ENCODE results near the gene ME3.

ME3 gene

DNA sequence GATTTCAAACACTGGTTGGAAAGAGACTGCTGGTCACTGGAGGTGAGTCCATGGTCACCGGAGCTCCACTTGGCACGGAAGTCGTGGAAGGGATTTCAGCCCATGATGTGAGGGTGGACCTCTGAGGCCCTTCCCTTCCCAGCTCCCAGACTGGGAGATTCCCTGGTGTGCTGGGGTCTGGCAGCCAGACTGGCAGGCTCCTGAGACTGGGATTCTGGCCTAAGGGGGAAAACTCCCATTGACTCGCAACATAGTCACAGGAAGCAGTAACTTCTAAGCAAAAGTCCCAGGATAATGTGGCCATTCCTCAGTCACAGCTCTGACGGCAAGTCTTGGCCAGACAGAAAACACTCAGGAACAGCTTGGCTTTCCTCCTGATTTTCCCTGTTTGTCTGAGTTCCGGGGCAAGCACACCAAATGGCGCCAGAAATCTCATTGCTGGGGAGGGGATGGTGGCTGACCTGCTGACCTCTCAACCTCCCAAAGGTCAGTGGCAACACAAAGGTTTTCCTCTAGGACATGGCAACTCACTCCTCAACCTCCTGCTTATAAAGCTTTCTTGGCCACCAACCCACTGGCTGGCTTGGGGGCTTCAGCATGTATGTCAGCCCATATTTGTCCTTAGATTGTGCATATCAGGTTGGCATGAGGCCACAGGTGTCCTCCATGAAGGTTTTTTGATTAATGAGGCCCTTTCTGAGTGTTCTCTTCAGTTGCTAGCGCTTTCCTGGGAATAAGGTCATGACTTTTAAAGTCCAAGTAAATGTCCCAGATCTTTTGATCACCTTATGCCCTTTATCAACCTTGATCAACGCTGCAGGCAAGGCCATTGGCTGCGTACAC lies 198.2 kb downstream of the ME3 start:
- no peak overlapping the region for H3K27ac Mint-ChIP-seq
- no peaks in the 10 kb centered on the region for H3K36me3 Mint-ChIP-seq (ENCODE audit: insufficient read depth)
- no peak for ATAC-seq (replicated peaks)
- no peaks in the 10 kb centered on the region for H3K9me3 Mint-ChIP-seq
- H3K4me1 Mint-ChIP-seq (ENCODE audit: low read depth in 2 of 2): no peaks in the 10 kb centered on the region
- DNase-seq: no peak
- no peak overlapping the region for H3K4me3 Mint-ChIP-seq
- H3K27me3 Mint-ChIP-seq: peaks cover 0 to 6% of the 10 kb centered on the region in 2 donors

DNA sequence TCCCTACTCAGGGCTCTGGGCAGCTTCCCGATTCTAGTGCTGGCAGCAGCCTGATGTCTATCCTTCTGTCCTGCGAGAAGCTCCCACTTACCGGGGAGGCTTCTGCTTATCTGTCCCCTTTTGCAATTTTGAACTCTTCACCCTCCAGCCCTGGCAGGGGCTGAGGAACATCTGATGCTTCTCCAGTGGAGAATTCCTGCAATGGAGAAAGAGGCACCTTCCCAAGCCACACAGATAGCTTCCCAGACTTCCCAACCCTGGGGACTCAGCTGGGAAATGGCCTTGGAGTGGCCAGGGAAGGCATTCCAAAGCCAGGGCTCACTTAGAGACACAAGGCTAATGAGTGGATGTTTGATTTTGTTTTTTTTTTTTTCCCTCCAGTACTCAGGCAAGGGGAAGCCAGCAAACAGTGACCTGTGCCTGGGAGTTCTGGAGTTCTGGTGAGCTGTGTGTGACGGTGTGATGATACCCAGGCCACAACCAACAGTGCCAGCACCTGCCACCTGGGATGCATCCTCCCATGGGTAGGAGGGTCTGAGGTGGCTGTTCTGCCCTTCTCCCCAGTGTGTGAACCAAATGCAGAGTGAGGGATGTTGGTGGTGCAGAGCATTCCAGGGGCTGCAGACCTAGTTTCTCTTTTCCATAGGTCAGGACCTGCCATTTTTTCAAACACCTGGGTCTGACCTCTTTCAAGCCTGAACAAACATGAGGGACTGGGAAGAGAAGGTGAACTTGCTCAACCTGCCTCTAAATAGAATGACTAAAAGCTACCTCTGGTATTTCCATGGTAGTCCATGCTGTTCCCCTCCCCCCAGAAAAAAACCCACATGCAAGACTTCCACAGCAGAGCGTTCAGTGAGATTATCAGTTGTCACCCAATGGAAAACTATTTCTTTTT lies 202.7 kb downstream of the ME3 start:
- Mint-ChIP-seq H3K9me3 (no peaks in the 10 kb centered on the region), H3K36me3 (ENCODE audit: insufficient read depth) (no peaks in the 10 kb centered on the region), H3K27me3 (peaks cover 0 to 6% of the 10 kb centered on the region in 2 donors), H3K4me3 (no peak overlapping the region), H3K27ac (no peak overlapping the region), H3K4me1 (ENCODE audit: low read depth in 2 of 2) (no peaks in the 10 kb centered on the region)
- ATAC-seq (replicated peaks) (no peak), DNase-seq (no peak)

DNA sequence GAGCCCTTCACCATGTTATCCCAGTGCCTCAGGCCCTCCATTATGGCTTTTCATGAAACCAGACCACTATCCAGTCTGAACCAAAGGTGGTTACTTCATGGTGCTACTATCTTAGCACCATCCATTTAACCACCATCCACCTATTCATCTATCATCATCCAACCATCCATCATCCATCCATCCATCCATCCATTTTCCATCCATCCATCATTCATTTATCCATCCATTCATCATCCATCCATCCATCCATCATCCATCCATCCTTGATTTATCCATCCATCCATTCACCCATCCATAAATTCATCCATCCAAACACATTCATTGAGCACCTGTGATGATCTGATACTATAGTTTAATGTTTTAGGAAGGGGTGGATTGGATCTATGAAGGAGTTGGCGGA lies 204.2 kb downstream of the ME3 start:
- Mint-ChIP-seq H3K4me3 (no peak overlapping the region), H3K36me3 (ENCODE audit: insufficient read depth) (no peaks in the 10 kb centered on the region), H3K4me1 (ENCODE audit: low read depth in 2 of 2) (no peaks in the 10 kb centered on the region), H3K27ac (no peak overlapping the region), H3K27me3 (peaks cover 0 to 6% of the 10 kb centered on the region in 2 donors), H3K9me3 (no peaks in the 10 kb centered on the region)
- no peak for ATAC-seq (replicated peaks)
- DNase-seq: no peak

DNA sequence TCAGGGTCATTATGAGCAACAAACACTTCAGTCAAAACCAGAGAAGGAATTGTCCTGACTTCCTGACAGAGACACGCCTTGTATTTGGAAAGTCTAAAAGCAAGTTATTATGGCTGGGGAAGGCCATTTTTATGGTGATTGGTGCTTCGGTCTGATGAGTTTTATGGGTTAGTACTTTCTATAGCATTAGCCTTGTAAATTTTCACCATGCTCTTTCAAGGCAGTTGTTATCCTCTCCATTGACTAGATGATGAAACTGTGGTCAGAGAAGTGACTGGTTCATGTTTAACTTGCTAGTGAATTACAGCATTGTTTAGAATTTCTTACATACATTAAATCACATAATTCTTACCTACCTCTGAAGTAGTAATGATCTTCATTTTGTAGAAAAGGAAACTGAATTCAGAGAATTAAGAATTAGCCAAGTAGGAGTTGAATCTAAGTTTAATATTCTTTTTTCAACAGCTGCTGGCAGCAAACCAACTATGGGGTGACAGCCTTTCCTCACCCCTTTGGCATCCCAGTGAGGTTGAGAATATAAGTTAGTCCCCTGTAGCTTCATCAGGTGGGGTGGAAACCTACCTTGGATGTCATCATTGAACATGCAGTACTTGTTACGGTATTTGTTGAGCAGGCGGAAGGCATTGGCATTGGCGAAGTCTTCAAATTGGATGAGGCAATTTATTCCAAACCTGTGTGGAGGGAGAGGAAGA lies 207.8 kb downstream of the ME3 start:
- Mint-ChIP-seq H3K9me3 (no peaks in the 10 kb centered on the region), H3K27ac (no peak overlapping the region), H3K4me1 (ENCODE audit: low read depth in 2 of 2) (no peaks in the 10 kb centered on the region), H3K27me3 (no peaks in the 10 kb centered on the region), H3K36me3 (ENCODE audit: insufficient read depth) (no peaks in the 10 kb centered on the region), H3K4me3 (no peak overlapping the region)
- no peak for DNase-seq
- no peak for ATAC-seq (replicated peaks)

DNA sequence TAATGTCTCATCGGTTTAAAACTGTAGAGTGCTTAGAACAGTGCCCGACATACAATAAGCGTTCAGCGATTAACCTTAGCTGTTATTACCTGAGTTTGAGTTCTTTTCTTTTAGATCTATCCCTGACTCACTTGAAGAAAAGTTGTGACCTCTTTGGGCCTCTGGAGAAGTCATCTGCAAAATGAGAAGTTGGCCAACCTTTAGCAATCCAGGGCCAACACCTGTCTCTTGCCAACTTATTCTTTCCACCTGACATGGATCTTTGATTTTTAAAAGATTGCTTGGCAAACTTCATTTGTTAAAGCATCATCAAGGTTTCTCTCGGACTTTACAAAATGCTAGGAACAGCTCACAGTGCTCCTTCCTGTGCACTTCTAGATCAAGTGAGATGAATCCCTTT lies 208.5 kb downstream of the ME3 start:
- Mint-ChIP-seq H3K27ac (no peak overlapping the region), H3K9me3 (no peaks in the 10 kb centered on the region), H3K4me1 (ENCODE audit: low read depth in 2 of 2) (no peaks in the 10 kb centered on the region), H3K27me3 (no peaks in the 10 kb centered on the region), H3K4me3 (no peak overlapping the region), H3K36me3 (ENCODE audit: insufficient read depth) (no peaks in the 10 kb centered on the region)
- ATAC-seq (replicated peaks): no peak
- DNase-seq: no peak

DNA sequence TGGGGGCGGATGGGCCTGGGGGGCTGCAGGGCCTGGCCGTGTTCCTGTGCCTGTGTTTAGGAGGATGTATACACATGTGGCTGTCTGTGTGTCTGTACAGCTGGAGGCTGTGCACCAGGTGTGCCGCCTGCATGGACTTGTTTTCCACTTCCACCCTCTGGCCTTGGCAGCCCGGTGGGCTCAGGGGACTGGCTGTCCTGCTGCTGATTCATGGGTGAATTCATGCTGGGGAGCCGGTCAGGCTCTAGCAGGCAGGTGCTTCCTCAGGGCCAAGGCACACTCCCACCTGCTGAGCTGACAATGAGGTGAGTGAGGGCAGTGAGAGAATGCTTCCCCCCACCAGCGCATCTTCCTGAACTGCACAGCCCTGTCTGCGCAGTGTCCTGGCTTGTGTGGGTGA lies 209.3 kb downstream of the ME3 start:
- ATAC-seq (replicated peaks) (no peak), DNase-seq (no peak)
- H3K4me3 Mint-ChIP-seq: no peak overlapping the region

DNA sequence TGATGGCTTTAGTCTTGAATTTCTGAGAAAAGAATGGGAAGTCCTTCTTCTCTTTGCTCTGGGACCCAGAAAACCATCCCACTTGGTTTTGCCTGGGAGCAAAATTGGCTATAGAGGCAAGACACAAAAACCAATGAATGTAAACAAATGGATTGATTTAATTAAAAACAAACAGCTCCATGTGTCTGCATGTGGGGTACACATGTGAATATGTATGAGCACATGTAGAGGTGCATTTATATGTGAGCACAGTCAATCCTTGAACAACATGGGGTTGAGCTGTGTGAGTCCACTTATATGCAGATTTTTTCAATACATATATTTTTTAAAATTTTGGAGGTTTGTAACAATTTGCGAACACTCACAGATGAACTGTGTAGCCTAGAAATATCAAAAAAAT lies 210.5 kb downstream of the ME3 start:
- Mint-ChIP-seq H3K4me1 (ENCODE audit: low read depth in 2 of 2) (no peaks in the 10 kb centered on the region), H3K27me3 (no peaks in the 10 kb centered on the region), H3K4me3 (no peak overlapping the region), H3K27ac (no peak overlapping the region), H3K36me3 (ENCODE audit: insufficient read depth) (no peaks in the 10 kb centered on the region), H3K9me3 (no peaks in the 10 kb centered on the region)
- ATAC-seq (replicated peaks): no peak
- DNase-seq: no peak

More for the DNA sequence above, 209.3 kb downstream of the ME3 start:
- Mint-ChIP-seq H3K27ac (no peak overlapping the region), H3K9me3 (no peaks in the 10 kb centered on the region), H3K4me1 (ENCODE audit: low read depth in 2 of 2) (no peaks in the 10 kb centered on the region), H3K27me3 (no peaks in the 10 kb centered on the region), H3K36me3 (ENCODE audit: insufficient read depth) (no peaks in the 10 kb centered on the region)

DNA sequence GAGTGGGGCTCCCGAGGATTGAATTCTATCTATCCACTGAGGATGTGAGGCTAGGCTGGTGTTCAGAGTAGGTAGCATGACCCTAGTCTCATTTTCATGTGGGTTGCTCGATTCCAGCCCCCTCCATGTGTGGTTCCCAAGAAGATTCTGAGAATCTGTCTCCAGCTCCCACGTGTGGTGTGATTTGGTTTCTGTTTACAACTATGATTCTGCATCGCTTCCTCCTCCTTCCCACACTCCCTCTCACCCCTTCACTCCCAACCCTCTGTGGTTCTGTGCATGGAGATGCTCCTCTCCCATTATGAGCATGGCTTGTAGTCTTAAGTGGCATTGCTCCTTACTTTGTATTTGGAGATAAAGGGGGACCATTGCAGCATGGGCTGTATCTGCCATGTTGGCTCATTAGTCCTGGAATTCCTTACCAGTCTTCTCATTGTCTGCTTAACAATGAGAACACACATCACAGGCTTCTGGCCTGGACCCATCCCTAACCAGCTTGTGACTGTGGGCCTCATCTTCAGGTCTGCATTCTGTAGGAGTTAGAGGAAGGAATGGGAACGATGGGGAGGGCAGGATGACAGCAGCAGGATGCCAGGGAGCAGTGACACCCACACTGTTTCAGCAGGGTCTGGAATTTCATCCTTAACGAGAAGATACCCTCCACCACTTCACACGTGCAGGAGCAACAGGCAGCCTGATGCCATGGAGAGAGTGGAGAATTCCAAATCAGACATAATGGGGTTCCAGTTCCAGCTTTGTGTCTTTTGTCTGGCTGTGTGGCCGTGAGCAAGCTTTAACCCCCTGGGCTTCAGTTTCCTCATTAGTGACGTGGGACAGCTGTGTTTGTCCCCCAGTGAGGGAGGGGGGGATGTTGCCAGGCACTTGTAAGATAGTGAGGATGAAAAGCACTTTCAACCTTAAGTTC lies 211.7 kb downstream of the ME3 start:
- Mint-ChIP-seq H3K4me3 (no peak overlapping the region), H3K36me3 (ENCODE audit: insufficient read depth) (no peaks in the 10 kb centered on the region), H3K27ac (no peak overlapping the region), H3K9me3 (no peaks in the 10 kb centered on the region), H3K27me3 (peaks cover 0 to 9% of the 10 kb centered on the region in 2 donors), H3K4me1 (ENCODE audit: low read depth in 2 of 2) (peaks cover 7 to 8% of the 10 kb centered on the region in 2 donors)
- no peak for ATAC-seq (replicated peaks)
- no peak for DNase-seq

DNA sequence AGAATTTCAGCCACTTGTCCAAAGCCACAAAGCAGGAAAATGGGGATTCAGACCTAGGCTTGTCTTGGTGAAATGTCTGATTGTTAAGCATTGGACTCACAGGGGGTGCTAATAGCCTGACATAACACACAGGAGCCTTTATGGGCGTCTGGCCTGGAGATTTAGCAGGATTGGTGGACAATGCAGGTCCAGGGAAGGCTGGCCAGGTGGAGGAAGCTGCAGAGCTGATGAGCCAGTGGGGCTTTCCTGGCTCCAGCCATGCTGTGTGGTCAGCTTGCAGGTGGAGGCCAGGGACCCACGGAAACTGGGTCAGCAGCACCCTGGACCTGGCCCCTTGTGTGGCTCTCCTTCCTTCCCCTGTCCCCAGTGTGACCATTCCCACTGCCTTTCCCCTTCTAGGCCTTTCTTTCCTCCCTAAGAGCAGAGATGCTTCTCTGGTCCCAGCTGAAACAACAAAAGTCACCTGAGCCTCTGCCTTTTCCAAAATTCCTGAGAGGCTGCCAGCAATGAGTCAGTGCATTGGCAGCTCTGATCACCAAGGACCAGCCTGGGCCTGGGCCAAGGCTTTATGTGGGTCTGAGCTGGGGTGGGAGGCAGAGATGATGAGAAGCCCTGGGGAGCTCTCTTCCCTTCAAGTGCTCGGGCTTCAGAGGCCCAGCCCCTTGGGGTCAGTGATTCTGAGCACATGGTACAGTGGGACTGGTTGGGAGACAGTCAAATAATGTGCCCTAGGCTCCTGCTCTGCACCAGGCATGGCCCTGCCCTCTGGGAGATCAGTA lies 212.5 kb downstream of the ME3 start:
- Mint-ChIP-seq H3K4me3 (no peak overlapping the region), H3K27me3 (peaks cover 0 to 12% of the 10 kb centered on the region in 2 donors), H3K9me3 (no peaks in the 10 kb centered on the region), H3K36me3 (ENCODE audit: insufficient read depth) (no peaks in the 10 kb centered on the region), H3K4me1 (ENCODE audit: low read depth in 2 of 2) (peaks cover 7 to 8% of the 10 kb centered on the region in 2 donors), H3K27ac (no peak overlapping the region)
- DNase-seq: no peak
- no peak for ATAC-seq (replicated peaks)

DNA sequence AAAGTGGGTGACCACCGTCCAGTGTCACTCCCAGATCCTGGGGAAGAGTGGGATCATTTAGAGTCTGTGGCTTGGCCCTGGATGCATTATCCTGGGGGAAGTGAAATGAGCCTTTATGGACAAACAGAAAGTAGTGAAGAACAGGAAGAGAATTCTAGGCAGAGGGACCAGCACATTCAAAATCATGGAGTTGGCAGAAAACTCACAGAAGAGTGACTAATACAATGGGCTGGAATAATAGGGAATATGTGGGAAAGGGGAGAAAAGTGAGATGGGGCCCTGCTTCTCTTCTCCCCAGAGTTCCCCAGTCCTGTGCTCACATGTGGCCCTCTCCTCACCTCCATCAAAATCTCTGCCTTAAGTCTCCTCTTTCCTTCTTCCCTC lies 213.4 kb downstream of the ME3 start:
- DNase-seq (no peak), ATAC-seq (replicated peaks) (no peak)
- Mint-ChIP-seq H3K4me1 (ENCODE audit: low read depth in 2 of 2) (peaks cover 7 to 8% of the 10 kb centered on the region in 2 donors), H3K36me3 (ENCODE audit: insufficient read depth) (no peaks in the 10 kb centered on the region), H3K27ac (peak overlapping the region in 1 of 2 donors; percentile 33), H3K27me3 (peaks cover 0 to 12% of the 10 kb centered on the region in 2 donors), H3K9me3 (no peaks in the 10 kb centered on the region), H3K4me3 (no peak overlapping the region)

DNA sequence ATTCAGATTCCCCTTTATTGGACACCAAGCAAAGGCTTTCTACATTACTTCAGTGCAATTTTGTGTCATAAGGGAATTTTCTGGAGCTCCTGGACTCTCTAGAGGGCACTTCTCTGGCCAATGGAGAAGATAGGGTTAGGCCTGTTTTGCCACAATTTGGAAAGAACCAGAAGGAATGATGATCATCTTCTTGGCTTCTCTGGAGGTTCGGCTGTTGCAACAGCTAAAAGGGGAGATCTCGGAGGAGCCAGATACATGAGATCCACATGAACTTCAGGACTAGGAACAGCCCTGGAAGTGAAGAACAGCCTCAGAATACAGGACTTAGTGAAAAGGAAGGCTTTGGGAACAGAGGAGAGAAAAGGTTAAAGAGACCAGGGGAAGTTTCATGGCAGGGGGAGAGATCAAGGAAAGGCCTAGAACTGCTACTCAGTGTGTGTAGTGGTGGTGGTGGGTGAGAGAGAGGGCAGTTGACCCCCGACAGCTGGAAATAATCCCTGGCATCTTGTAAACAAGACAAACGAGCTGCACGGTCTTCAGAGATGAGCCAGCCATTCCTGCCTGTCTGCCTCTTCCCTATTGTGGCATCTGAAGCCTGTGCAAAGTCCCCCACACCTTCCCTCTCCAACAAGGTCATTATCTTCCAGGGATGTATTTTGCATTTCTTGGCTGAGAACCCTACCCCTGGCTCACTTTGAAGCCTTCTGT lies 214.0 kb downstream of the ME3 start:
- no peaks in the 10 kb centered on the region for H3K36me3 Mint-ChIP-seq (ENCODE audit: insufficient read depth)
- H3K9me3 Mint-ChIP-seq: no peaks in the 10 kb centered on the region
- peaks cover 7 to 8% of the 10 kb centered on the region in 2 donors for H3K4me1 Mint-ChIP-seq (ENCODE audit: low read depth in 2 of 2)
- DNase-seq: no peak
- ATAC-seq (replicated peaks): no peak
- no peak overlapping the region for H3K4me3 Mint-ChIP-seq
- peak overlapping the region in 1 of 2 donors; percentile 33 for H3K27ac Mint-ChIP-seq
- peaks cover 0 to 12% of the 10 kb centered on the region in 2 donors for H3K27me3 Mint-ChIP-seq
